Kidney epithelial cell (primary cell): Measurements from ENCODE around the gene WDR45B. TPM values are rescaled to one million over a fixed set of nuclear protein-coding genes. Genes with fewer than 3 reads are reported as not detected.

Experiments used
- DNase-seq: peaks from one replicate; pipeline ENCODE4 v3.0.0-alpha.2; 2010; ENCODE audit warnings: low read depth
- H3K27me3 ChIP-seq: 2 replicates; pipeline ENCODE4 v1.6.0; 2011; ENCODE audit warnings: low read length; ENCODE audit not compliant: control insufficient read depth, insufficient read depth
- H3K36me3 ChIP-seq: 2 replicates; pipeline ENCODE4 v1.5.1; 2011; ENCODE audit warnings: low read length; ENCODE audit not compliant: control insufficient read depth, insufficient read depth
- H3K4me3 ChIP-seq: 2 replicates; pipeline ENCODE4 v1.5.1; 2011; ENCODE audit warnings: low read depth, mild to moderate bottlenecking, control low read depth, low read length
- CTCF ChIP-seq: IDR thresholded peaks from 2 replicates; pipeline ENCODE4 v1.5.1; 2011; ENCODE audit warnings: mild to moderate bottlenecking, moderate library complexity, low read length, control low read depth, inconsistent platforms; ENCODE audit not compliant: insufficient read depth, poor library complexity, severe bottlenecking
- total RNA-seq: library from RNA; depleted of rRNA; stranded (reverse); fragments of >200 nt; gene quantifications from 2 replicates; pipeline ENCODE4 v1.2.3, GENCODE V29; 2015

The WDR45B gene
- total RNA-seq, 1 donor from 2014 or later: 102 TPM

- no peak for TF ChIP-seq CTCF
- no peak overlapping the region for H3K4me3 ChIP-seq
- peaks cover 5% of the 10 kb centered on the region for H3K36me3 ChIP-seq
- H3K27me3 ChIP-seq: no peaks in the 10 kb centered on the region
- DNase-seq: no peak
Observed at GRCh38 chr17:82619641-82620040, 28.6 kb downstream of the WDR45B start.

GRCh38 chr17:82619211-82619610 is 29.0 kb downstream of the WDR45B start:
- H3K36me3 ChIP-seq: peaks cover 5% of the 10 kb centered on the region
- H3K27me3 ChIP-seq: no peaks in the 10 kb centered on the region
- no peak for DNase-seq
- TF ChIP-seq CTCF: no peak
- no peak overlapping the region for H3K4me3 ChIP-seq

- Histone ChIP-seq H3K36me3 (peaks cover 2% of the 10 kb centered on the region), H3K27me3 (no peaks in the 10 kb centered on the region), H3K4me3 (no peak overlapping the region)
- no peak for TF ChIP-seq CTCF
- no peak for DNase-seq
Observed at GRCh38 chr17:82616021-82616711, 32.1 kb downstream of the WDR45B start.

- peaks cover 2% of the 10 kb centered on the region for H3K36me3 ChIP-seq
- DNase-seq: no peak
- peak; percentile 20 for TF ChIP-seq CTCF
- H3K27me3 ChIP-seq: no peaks in the 10 kb centered on the region
- no peak overlapping the region for H3K4me3 ChIP-seq
Observed at GRCh38 chr17:82615084-82616020, 32.9 kb downstream of the WDR45B start.

- TF ChIP-seq CTCF: no peak
Observed at GRCh38 chr17:82614095-82614631, 34.1 kb downstream of the WDR45B start.

More at GRCh38 chr17:82614095-82614631, 34.1 kb downstream of the WDR45B start:
- H3K4me3 ChIP-seq: no peak overlapping the region
- H3K27me3 ChIP-seq: no peaks in the 10 kb centered on the region
- H3K36me3 ChIP-seq: peaks cover 2% of the 10 kb centered on the region
- no peak for DNase-seq
